GM21723 (cell line): ENCODE measurements around the gene SYNE2.

Source experiments
- ATAC-seq: cut with Tn5 transposase; IDR thresholded peaks from one replicate; pipeline ENCODE4 v1.9.1; 2021; ENCODE audit warnings: mild to moderate bottlenecking, moderate library complexity; ENCODE audit not compliant: unreplicated experiment

Gene SYNE2

GRCh38 chr14:63874223-63874622 lies 21.4 kb downstream of the SYNE2 start:
- no peak for ATAC-seq

- no peak for ATAC-seq
Measured at GRCh38 chr14:63875311-63875710, 22.5 kb downstream of the SYNE2 start.

GRCh38 chr14:63877550-63877939 lies 24.7 kb downstream of the SYNE2 start:
- no peak for ATAC-seq

GRCh38 chr14:63878052-63878451 lies 25.2 kb downstream of the SYNE2 start:
- no peak for ATAC-seq

GRCh38 chr14:63878792-63879191 lies 26.0 kb downstream of the SYNE2 start:
- ATAC-seq: no peak

- ATAC-seq: no peak
Measured at GRCh38 chr14:63881926-63882325, 29.1 kb downstream of the SYNE2 start.

GRCh38 chr14:63887899-63888298 lies 35.1 kb downstream of the SYNE2 start:
- ATAC-seq: no peak

- no peak for ATAC-seq
Measured at GRCh38 chr14:63890553-63890952, 37.7 kb downstream of the SYNE2 start.

GRCh38 chr14:63891148-63891975 lies 38.6 kb downstream of the SYNE2 start:
- ATAC-seq: no peak

GRCh38 chr14:63892265-63892664 lies 39.5 kb downstream of the SYNE2 start:
- no peak for ATAC-seq

- no peak for ATAC-seq
Measured at GRCh38 chr14:63893701-63894458, 41.1 kb downstream of the SYNE2 start.

- ATAC-seq: no peak
Measured at GRCh38 chr14:63895510-63895909, 42.7 kb downstream of the SYNE2 start.

GRCh38 chr14:63896278-63896720 lies 43.5 kb downstream of the SYNE2 start:
- ATAC-seq: no peak

GRCh38 chr14:63897721-63898163 lies 44.9 kb downstream of the SYNE2 start:
- ATAC-seq: no peak

- no peak for ATAC-seq
Measured at GRCh38 chr14:63899953-63900352, 47.1 kb downstream of the SYNE2 start.

- ATAC-seq: no peak
Measured at GRCh38 chr14:63901434-63902085, 48.8 kb downstream of the SYNE2 start.

GRCh38 chr14:63902375-63902976 lies 49.7 kb downstream of the SYNE2 start:
- ATAC-seq: no peak

- no peak for ATAC-seq
Measured at GRCh38 chr14:63904724-63905123, 51.9 kb downstream of the SYNE2 start.

- no peak for ATAC-seq
Measured at GRCh38 chr14:63905370-63905769, 52.6 kb downstream of the SYNE2 start.

- ATAC-seq: no peak
Measured at GRCh38 chr14:63908667-63909264, 56.0 kb downstream of the SYNE2 start.

GRCh38 chr14:63909984-63910383 lies 57.2 kb downstream of the SYNE2 start:
- ATAC-seq: no peak
